Keratinocyte (primary cell): ENCODE measurements around the gene ACOXL.

Source experiments
- CTCF ChIP-seq, 3 experiments: IDR thresholded peaks in 1 of 3; conservative IDR thresholded peaks in 1 of 3; optimal IDR thresholded peaks in 1 of 3; 2 replicates in 2 of 3; 3 replicates in 1 of 3; pipeline versions ENCODE3 to v1.5.1; 2011; ENCODE audit warnings: low read length in 3 of 3, mild to moderate bottlenecking in 3 of 3, moderate library complexity in 2 of 3, control low read depth in 1 of 3, inconsistent platforms in 1 of 3; ENCODE audit not compliant: insufficient read depth in 2 of 3; ENCODE audit errors: extremely low read depth in 1 of 3
- EZH2 ChIP-seq: IDR thresholded peaks from one replicate; pipeline ENCODE4 v1.6.1; 2012; ENCODE audit warnings: inconsistent platforms, mild to moderate bottlenecking, low read length, moderate library complexity

GRCh38 chr2:110840508-110840907 is 108.1 kb downstream of the ACOXL start:
- no peak for TF ChIP-seq CTCF (optimal IDR thresholded peaks at IDR 0.05 in 1 of 3, IDR thresholded peaks at IDR 0.05 in 1 of 3, conservative IDR thresholded peaks at IDR 0.05 in 1 of 3; ENCODE audit: extremely low read depth in 1 of 3, insufficient read depth in 2 of 3, low read length in 3 of 3)
- TF ChIP-seq EZH2, result no peak
